HG03175 (cell line): ENCODE results near the gene USP33.
"Not testable (repeated sequence)": the region's sequence is repeated elsewhere in the genome, so short reads cannot be mapped to it uniquely, and the experiment has no call there.

ENCODE experiments used
- ATAC-seq: cut with Tn5 transposase; IDR thresholded peaks from one replicate; pipeline ENCODE4 v1.9.1; 2021; ENCODE audit warnings: mild to moderate bottlenecking, moderate library complexity; ENCODE audit not compliant: unreplicated experiment

USP33 gene

GRCh38 chr1:77673030-77673429 lies 86.6 kb downstream of the USP33 start:
- no peak for ATAC-seq

- no peak for ATAC-seq
Observed at GRCh38 chr1:77672374-77672773, 87.3 kb downstream of the USP33 start.

GRCh38 chr1:77671836-77672235 lies 87.8 kb downstream of the USP33 start:
- ATAC-seq: no peak

DNA sequence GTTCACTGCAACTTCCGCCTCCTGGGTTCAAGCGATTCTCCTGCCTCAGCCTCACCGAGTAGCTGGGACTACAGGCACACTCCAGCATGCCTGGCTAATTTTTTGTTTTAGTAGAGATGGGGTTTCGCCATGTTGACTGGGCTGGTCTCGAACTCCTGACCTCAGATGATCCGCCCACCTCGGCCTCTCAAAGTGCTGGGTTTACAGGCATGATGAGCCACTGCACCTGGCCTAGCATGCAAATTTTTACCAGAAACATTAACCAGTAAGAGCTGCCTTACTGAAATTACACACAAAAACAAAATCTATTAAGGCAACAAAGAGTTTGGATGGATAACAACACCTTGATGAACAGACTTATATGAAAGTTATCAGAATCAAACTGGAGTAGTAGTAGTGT lies 89.3 kb downstream of the USP33 start:
- peak; percentile 34 for ATAC-seq

DNA sequence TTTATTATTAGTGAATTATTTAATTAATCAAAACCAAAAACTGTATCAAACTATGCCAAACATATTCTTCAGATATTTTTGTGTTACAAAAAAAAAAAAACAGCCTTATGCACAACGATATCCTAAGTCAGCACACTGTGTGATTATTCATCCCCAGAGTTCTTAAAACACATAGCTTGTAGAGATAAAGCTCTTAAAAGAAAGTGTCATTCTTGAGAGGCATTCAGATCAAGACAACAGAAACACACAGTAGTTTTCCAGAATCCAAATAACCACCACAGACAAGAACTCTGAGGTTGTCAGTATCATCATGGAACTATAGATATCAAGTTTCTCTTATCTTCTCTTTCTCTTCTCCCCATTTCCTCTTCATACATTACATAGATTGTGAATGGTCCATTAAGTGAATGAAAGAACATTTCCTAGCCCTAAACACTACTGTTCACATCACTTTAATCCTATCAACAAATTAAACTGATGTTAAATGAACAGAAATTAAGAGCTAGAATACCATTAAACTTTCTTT lies 90.7 kb downstream of the USP33 start:
- no peak for ATAC-seq

- no peak for ATAC-seq
Observed at GRCh38 chr1:77664939-77665516, 94.6 kb downstream of the USP33 start.

GRCh38 chr1:77661696-77662095 lies 98.0 kb downstream of the USP33 start:
- no peak for ATAC-seq

GRCh38 chr1:77659879-77660593 lies 99.6 kb downstream of the USP33 start:
- peak; percentile 63 for ATAC-seq

- no peak for ATAC-seq
Observed at GRCh38 chr1:77658271-77658670, 101.4 kb downstream of the USP33 start.

DNA sequence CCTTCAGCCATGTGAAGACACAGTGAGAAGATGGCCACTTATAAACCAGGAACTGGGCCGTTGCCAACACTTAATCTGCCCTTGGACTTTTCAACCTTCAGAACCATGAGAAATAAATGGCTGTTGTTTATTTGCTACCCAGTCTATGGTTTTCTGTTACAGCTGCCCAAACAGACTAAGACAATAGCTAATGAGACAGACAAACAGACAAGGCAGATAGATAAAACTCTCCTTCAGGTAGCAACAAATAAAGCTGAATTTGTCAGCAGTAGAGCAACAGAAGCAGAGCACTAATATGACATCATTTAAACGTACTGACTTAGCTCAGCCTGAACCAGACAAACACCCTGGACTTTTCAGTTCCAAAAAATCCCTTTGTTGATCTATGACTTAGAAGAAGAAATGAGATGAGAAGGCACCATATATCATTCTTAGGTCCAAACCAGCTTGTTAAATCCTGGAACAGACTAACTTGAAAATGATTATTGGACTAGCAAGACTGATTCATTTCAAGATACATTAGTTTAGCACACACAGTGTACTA lies 104.1 kb downstream of the USP33 start:
- no peak for ATAC-seq

DNA sequence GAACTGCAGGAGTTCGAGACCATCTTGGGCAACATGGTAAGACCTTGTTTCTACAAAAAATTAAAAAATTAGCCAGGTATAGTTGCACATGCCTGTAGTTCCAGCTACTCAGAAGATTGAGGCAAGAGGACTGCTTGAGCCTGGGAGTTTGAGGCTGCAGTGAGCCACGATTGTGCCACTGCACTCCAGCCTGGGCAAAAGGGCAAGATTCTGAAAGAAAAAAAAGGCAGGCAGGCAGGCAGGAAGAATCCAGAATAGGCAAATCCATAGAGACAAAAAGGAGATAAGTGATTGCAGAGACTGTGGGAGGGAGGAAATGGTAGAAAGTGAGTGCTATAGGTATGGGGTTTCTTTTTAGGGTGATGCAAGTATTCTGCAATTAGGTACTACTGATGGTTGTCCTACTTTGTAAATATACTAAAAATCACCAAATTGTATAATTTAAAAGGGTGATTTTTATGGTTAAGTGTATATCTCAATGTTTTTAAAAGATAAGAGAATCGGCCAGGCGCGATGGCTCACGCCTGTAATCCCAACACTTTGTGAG lies 106.6 kb downstream of the USP33 start:
- ATAC-seq: no peak

- ATAC-seq: no peak
Observed at GRCh38 chr1:77652268-77652667, 107.4 kb downstream of the USP33 start.

- no peak for ATAC-seq
Observed at GRCh38 chr1:77649127-77649526, 110.5 kb downstream of the USP33 start.

- not testable (repeated sequence) for ATAC-seq
Observed at GRCh38 chr1:77646224-77646623, 113.4 kb downstream of the USP33 start.
